ENCODE results near the gene KRT36. TPM values are rescaled to one million over a fixed set of nuclear protein-coding genes. Genes with fewer than 3 reads are reported as not detected.

Gene KRT36
- total and polyA plus RNA-seq, 7 donors: 0.04 TPM; not detected in 6

DNA sequence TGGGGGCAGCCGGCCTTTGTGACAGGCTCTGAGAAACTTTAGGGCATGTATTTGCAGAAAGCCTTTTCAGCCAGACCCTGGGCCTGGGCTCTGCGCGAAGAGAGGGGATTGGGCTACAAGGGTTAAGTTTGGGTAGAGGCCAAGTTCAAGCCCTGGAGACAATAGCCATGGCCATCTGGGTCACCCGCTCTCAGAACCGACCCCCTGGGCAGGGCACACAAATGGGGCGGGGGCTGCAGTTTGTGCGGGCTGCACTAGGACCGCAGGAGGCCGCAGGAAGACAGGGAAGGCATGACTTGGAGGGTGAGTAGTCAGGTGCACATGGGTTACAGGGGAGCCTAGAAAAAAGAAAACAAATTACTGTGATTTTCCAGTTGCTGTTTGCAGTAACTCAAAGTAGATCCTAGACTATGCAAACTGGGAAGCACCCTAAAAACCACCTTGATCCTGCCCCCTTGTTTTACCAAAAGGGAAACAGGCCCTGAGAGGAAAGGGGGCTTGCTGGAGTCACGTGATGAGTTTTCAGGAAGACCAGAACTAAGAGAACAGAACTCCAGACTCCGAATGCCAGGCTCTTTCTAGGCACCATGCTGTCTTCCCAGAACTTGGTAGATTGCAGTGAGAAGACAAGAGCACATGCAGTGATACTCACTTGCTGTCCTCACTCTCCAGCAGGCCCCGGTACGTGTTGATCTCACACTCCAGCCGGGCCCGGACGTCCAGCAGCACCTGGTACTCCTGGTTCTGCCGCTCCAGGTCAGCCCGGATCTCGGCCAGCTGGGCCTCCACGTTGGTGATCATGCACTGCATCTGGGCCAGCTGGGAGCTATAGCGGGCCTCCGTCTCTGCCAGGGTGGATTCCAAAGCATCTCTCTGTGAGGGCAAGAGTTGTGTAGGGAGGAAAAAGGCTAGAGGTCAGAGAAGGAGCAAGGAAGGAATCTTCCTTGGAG lies 12.6 kb downstream of the KRT36 start:
- Histone ChIP-seq H3K27ac (no peak overlapping the region), H3K36me3 (ENCODE audit: insufficient read depth in 1 of 2, low read depth in 1 of 2) (no peaks in the 10 kb centered on the region), H3K4me3 (no peak overlapping the region), H3K27me3 (ENCODE audit: insufficient read depth in 3 of 3, low read length in 2 of 3) (no peaks in the 10 kb centered on the region), H3K9me3 (no peaks in the 10 kb centered on the region), H3K4me1 (no peaks in the 10 kb centered on the region)
- intact Hi-C loops (cut with DNase I): no loop called here
- 83 to 84% (median 84%) methylated on average over 22 of the region's 22 CpGs for WGBS, 3 donors
- TF ChIP-seq, protein P1, sequence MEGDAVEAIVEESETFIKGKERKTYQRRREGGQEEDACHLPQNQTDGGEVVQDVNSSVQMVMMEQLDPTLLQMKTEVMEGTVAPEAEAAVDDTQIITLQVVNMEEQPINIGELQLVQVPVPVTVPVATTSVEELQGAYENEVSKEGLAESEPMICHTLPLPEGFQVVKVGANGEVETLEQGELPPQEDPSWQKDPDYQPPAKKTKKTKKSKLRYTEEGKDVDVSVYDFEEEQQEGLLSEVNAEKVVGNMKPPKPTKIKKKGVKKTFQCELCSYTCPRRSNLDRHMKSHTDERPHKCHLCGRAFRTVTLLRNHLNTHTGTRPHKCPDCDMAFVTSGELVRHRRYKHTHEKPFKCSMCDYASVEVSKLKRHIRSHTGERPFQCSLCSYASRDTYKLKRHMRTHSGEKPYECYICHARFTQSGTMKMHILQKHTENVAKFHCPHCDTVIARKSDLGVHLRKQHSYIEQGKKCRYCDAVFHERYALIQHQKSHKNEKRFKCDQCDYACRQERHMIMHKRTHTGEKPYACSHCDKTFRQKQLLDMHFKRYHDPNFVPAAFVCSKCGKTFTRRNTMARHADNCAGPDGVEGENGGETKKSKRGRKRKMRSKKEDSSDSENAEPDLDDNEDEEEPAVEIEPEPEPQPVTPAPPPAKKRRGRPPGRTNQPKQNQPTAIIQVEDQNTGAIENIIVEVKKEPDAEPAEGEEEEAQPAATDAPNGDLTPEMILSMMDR (IDR thresholded peaks at IDR 0.05): no peak
- ATAC-seq (no peak), DNase-seq (no peak)

DNA sequence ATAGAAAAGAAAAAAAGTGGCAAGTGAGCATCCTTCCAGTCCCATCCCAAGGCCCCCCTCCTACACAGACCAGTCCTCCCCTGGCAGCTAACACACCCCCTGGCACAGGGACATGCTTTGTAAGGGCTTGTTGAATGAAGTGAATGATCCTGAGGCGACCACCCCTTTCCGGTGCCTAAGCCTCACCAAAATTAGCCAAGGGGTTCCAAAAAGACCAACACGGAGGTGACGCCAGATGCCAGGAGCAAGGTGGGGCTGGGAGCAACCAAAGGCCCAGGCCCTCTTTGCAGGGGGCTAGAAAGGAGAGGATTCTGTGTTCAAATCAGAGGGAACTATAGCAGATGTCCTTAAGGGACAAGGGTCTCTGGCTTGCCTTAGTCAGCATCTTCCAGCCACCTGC lies 14.3 kb downstream of the KRT36 start:
- Histone ChIP-seq H3K36me3 (ENCODE audit: insufficient read depth in 1 of 2, low read depth in 1 of 2) (no peaks in the 10 kb centered on the region), H3K27me3 (ENCODE audit: insufficient read depth in 3 of 3, low read length in 2 of 3) (peaks cover 0 to 4% (median 0%) of the 10 kb centered on the region in 3 donors), H3K4me3 (no peak overlapping the region), H3K27ac (no peak overlapping the region), H3K4me1 (no peaks in the 10 kb centered on the region), H3K9me3 (no peaks in the 10 kb centered on the region)
- DNase-seq (no peak), ATAC-seq (peak in 1 of 4 donors; percentile 10)
- TF ChIP-seq, protein P1 (IDR thresholded peaks at IDR 0.05): no peak
- intact Hi-C loops (cut with DNase I): no loop called here
- WGBS, 3 donors: 77 to 89% (median 85%) methylated on average over 4 of the region's 4 CpGs

DNA sequence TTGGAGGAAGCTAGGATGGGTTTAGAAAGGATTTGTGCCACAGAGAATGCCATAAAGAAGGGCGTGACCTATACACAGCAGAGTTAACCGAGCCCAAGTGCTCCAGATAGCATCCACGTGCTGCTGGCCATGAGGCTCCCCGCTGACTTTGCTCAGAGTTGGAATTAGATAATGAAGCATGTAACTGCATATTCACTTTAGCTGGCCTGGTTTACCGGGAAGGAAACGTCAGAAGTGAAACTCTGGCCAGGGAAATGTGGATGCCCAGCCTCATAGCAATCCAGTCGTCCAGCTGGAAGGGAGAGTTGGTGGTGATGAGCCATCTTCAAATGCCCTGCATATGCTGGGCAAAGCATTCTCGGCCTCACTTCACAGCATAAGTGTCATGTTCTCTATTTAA lies 14.8 kb downstream of the KRT36 start:
- peak; percentile 77 to 94 (median 91) for ATAC-seq
- WGBS, 3 donors: 19 to 33% (median 23%) methylated on average over 8 of the region's 8 CpGs

DNA sequence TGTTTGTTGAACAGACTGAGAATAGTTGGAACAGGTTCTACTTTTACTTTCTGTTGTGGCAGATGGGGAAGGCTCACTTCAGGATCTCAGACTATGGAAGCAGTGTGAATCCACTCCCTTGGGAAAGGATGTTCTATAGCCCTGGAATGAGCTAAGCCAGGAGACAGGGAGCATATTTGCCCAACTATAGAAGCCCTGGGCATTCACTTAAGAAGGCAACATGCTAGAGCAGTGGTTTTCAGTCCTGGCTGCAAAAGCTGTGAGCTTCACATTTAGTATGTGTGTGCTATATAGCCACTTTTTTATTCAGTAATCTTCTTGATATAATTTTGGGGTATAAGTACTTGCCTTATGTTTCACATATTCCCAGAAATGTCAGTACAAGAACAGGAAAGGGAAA lies 21.4 kb downstream of the KRT36 start:
- no peaks in the 10 kb centered on the region for H3K9me3 ChIP-seq
- ATAC-seq: no peak
- TF ChIP-seq, protein P1 (IDR thresholded peaks at IDR 0.05): no peak

More for the DNA sequence above, 14.8 kb downstream of the KRT36 start:
- Histone ChIP-seq H3K4me1 (no peaks in the 10 kb centered on the region), H3K9me3 (no peaks in the 10 kb centered on the region), H3K27me3 (ENCODE audit: insufficient read depth in 3 of 3, low read length in 2 of 3) (peaks cover 0 to 4% (median 0%) of the 10 kb centered on the region in 3 donors), H3K4me3 (no peak overlapping the region), H3K27ac (no peak overlapping the region), H3K36me3 (ENCODE audit: insufficient read depth in 1 of 2, low read depth in 1 of 2) (no peaks in the 10 kb centered on the region)
- TF ChIP-seq, protein P1 (IDR thresholded peaks at IDR 0.05): no peak
- no peak for DNase-seq
- intact Hi-C loops (cut with DNase I): no loop called here

More for the DNA sequence above, 21.4 kb downstream of the KRT36 start:
- intact Hi-C loops (cut with DNase I): no loop called here
- Histone ChIP-seq H3K27me3 (ENCODE audit: insufficient read depth in 3 of 3, low read length in 2 of 3) (peaks cover 0 to 7% (median 0%) of the 10 kb centered on the region in 3 donors), H3K27ac (no peak overlapping the region), H3K4me3 (no peak overlapping the region), H3K36me3 (ENCODE audit: insufficient read depth in 1 of 2, low read depth in 1 of 2) (no peaks in the 10 kb centered on the region), H3K4me1 (no peaks in the 10 kb centered on the region)
- no peak for DNase-seq
